LNCaP clone FGC (cell line): ENCODE results near the gene TMEM256.
"Not testable (repeated sequence)": the region's sequence is repeated elsewhere in the genome, so short reads cannot be mapped to it uniquely, and the experiment has no call there.

Source experiments
- DNase-seq: peaks from one replicate; pipeline ENCODE4 v3.0.0-alpha.2; 2011; ENCODE audit warnings: low read depth
- H3K4me3 ChIP-seq: 2 replicates; pipeline ENCODE4 v1.5.1; 2011; ENCODE audit warnings: mild to moderate bottlenecking, low read depth, low read length, control low read depth
- CTCF ChIP-seq: IDR thresholded peaks from 2 replicates; pipeline ENCODE4 v1.5.1; 2012; ENCODE audit warnings: mild to moderate bottlenecking; ENCODE audit not compliant: control insufficient read depth, insufficient read depth; ENCODE audit errors: extremely low read depth

Gene TMEM256

DNA sequence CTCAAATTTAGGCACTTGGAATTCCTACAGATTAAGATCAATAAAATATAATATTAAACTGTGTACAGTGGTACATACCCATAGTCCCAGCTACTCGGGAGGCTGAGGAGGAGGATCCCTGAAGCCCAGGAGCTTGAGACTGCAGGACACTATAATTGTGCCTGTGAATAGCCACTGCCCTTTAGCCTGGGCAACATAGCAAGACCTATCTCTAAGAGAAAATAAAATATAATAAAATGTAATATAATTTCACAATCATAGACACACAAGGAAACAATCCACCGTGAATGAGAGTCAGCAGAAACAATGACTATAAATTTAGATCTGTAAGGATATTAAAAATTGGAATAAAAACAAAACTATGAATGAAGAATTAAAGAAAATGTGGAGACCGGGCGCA, 33.0 kb downstream of the TMEM256 start:
- no peak overlapping the region for H3K4me3 ChIP-seq
- DNase-seq = no peak
- TF ChIP-seq CTCF = no peak

DNA sequence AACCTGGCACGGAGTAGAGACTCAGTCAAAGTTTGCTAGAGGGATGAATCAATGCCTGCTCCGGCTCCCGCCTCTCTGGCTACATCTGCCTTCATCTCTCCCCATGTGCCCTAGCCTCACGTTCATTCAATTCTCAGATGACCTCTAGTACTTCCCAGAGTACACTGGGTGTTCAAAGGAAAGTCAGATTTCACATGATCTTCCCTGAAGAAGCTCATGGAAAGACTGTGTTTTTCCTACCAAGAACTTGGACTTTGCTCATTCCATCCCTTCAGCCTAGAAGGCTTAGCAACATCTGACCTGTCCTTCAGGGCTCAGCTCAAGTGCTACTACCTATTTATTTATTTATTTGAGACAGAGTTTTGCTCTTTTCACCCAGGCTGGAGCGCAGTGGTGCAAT, 34.1 kb downstream of the TMEM256 start:
- no peak overlapping the region for H3K4me3 ChIP-seq
- no peak for DNase-seq
- TF ChIP-seq CTCF = no peak

DNA sequence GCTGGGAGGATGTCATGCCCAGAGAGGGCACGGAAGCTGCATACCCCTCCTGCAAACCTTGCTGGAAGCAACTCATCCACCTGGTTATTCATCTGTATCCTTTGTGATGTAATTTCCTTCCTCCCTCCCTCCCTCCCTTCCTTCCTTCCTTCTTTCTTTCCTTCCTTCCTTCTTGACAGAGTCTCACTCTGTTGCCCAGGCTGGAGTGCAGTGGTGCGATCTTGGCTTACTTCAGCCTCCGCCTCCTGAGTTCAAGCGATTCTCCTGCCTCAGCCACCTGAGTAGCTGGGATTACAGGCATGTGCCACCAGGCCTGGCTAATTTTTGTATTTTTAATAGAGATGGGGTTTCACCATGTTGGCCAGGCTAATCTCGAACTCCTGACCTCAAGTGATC, 35.3 kb downstream of the TMEM256 start:
- not testable (repeated sequence) for DNase-seq, H3K4me3 ChIP-seq

DNA sequence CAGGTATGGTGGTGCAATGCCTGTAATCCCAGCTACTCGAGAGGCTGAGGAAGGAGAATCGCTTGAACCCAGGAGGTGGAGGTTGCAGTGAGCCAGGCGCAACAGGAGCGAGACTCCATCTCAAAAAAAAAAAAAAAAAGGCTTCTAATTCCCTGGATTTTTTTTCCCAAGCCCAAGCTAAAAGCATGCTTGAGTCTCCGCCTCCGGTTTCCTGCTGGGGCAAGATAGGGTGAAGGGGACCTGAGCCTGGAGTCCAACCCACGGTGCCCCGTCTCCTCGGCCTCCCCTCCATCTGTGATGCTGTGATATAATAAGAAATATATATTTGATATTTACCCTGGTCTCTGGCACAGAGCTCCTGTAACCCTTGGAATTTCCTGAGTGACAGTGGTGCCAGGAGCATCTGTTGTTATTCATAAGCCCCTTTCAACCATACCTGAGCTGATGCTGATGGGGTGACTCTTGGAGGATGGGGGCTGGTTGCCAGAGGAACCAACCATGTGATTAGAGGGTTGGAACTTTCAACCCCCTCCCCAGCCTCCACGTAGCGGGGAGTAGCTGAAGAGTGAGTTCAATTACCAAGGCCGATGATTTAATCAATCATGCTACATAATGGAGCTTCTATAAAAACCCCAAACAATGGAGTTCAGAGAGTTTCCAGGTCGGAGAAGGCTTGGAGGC, 35.8 kb downstream of the TMEM256 start:
- H3K4me3 ChIP-seq = no peak overlapping the region
- DNase-seq = no peak
- no peak for TF ChIP-seq CTCF

DNA sequence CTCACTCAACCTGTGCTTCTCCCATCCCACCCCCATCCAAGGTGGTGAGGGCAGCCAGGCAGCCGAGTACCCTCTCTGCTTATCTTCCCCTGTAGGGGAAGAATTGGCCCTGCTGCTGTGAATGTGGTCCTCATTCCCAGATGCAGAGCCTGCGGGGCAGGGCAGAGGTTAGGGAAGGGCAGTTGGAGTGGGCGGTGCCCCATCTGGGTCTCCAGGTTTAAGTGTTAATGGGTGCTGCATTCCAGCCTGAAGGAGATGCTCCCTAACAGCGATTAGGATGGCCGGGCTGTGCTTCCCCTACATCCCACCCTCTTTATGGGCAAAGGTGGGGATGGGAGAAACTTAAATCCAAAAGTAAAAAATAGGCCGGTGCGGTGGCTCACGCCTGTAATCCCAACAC, 36.8 kb downstream of the TMEM256 start:
- no peak for DNase-seq
- H3K4me3 ChIP-seq = no peak overlapping the region
- no peak for TF ChIP-seq CTCF

DNA sequence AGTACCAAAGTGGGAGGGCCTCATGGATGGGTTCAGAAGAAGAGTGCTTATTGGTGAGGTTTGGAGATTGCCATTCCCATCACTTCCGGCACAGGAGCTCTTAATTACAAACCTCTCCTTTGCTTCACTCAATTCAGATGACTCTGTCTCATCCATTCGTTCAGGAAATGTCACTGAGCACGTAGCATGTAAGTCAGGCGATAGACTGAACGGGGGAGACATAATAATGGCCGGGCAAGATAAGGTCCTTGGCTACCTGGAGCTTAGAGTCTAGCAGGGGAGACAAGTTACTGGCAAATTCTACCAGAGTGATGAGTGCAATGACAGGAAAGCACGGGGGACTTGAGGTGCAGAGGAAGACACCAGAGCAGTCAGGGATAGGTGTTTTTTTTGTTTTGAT, 37.9 kb downstream of the TMEM256 start:
- not testable (repeated sequence) for H3K4me3 ChIP-seq, DNase-seq

DNA sequence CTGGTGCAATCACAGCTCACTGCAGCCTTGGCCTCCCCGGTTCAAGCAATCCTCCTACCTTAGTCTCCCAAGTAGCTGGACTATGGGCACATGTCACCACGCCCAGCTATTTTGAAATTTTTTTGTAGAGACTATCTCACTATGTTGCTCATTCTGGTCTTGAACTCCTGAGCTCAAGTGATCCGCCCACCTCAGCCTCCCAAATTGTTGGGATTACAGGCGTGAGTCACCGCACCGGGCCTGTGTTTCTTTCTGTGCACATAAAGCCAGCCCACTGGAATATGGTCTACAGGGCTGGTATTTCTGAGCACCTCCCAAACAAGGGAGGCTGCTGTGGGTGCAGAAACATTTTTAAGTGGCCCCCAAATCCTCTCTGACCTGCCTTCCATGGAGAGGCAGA, 40.6 kb downstream of the TMEM256 start:
- DNase-seq = no peak
- no peak for TF ChIP-seq CTCF
- H3K4me3 ChIP-seq = no peak overlapping the region

DNA sequence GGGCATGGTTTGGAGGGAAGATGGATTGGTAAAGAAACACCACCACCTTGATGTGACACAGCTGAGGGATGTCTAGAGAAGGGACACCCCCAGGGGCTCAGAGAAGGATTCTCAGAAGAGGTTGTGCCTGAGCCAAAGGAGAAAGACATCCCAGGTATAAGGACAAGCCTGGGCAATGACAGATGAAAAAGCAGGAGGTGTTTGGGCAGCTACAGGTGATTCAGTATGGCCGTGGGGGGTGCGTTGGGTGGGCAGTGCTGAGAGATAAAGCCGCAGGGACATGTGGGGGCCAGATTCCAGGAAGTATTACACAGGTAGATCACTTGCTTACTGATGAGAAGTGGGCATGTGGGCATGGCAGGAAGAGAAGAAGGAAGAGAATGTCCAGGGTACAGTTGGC, 42.0 kb downstream of the TMEM256 start:
- no peak for TF ChIP-seq CTCF
- no peak for DNase-seq
- H3K4me3 ChIP-seq = no peak overlapping the region
